ENCODE measurements around the gene HOXC12. TPM values are rescaled to one million over a fixed set of nuclear protein-coding genes. Genes with fewer than 3 reads are reported as not detected.

Gene HOXC12
- total RNA-seq, 6 donors from 2014 or later = not detected

DNA sequence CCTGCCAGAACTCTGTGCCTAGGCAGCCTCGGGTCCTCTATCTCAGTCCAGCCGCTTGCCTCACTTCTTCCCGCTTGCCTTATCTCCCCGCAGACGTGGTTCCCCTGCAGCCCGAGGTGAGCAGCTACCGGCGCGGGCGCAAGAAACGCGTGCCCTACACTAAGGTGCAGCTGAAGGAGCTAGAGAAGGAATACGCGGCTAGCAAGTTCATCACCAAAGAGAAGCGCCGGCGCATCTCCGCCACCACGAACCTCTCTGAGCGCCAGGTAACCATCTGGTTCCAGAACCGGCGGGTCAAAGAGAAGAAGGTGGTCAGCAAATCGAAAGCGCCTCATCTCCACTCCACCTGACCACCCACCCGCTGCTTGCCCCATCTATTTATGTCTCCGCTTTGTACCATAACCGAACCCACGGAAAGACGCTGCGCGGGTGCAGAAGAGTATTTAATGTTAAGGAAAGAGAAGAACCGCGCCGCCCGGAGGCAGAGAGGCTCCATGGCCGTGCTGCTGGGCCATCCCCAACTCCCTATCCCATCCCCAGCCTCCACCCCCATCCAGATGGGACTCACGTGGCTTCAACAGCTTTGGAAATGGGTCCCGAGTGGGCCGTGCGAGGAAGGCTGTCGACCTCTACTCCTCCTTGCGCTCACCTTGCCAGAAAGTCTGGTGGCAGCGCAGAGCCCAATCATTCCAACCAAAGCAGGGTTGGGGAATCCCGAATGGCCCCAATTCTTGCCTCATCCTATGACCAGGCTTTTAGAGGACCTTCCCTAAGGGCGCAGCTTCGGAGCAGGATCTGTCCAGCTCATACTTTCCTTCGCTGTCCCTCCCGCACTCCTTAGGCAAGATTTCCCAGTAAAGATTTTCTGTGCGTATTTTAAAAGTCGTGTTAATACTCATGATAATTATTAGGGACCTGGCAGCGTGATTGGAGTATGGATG, 9.5 kb upstream of the HOXC12 start:
- Histone ChIP-seq H3K27ac (no peak overlapping the region), H3K9me3 (no peaks in the 10 kb centered on the region), H3K36me3 (no peaks in the 10 kb centered on the region), H3K4me3 (no peak overlapping the region), H3K27me3 (peaks cover 1 to 66% (median 21%) of the 10 kb centered on the region in 4 donors), H3K4me1 (no peaks in the 10 kb centered on the region)
- 4 to 8% methylated on average over 38 to 51 of the region's 51 CpGs for WGBS, 2 donors
- ATAC-seq (ENCODE audit: low FRiP score in 2 of 2) = no peak
- DNase-seq = no peak
- TF ChIP-seq POLR2A (IDR thresholded peaks at IDR 0.05) (no peak), POLR2AphosphoS5 (IDR thresholded peaks at IDR 0.05) (no peak), EP300 (IDR thresholded peaks at IDR 0.05) (no peak)
- TF ChIP-seq, protein P1, sequence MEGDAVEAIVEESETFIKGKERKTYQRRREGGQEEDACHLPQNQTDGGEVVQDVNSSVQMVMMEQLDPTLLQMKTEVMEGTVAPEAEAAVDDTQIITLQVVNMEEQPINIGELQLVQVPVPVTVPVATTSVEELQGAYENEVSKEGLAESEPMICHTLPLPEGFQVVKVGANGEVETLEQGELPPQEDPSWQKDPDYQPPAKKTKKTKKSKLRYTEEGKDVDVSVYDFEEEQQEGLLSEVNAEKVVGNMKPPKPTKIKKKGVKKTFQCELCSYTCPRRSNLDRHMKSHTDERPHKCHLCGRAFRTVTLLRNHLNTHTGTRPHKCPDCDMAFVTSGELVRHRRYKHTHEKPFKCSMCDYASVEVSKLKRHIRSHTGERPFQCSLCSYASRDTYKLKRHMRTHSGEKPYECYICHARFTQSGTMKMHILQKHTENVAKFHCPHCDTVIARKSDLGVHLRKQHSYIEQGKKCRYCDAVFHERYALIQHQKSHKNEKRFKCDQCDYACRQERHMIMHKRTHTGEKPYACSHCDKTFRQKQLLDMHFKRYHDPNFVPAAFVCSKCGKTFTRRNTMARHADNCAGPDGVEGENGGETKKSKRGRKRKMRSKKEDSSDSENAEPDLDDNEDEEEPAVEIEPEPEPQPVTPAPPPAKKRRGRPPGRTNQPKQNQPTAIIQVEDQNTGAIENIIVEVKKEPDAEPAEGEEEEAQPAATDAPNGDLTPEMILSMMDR (IDR thresholded peaks at IDR 0.05) = no peak

DNA sequence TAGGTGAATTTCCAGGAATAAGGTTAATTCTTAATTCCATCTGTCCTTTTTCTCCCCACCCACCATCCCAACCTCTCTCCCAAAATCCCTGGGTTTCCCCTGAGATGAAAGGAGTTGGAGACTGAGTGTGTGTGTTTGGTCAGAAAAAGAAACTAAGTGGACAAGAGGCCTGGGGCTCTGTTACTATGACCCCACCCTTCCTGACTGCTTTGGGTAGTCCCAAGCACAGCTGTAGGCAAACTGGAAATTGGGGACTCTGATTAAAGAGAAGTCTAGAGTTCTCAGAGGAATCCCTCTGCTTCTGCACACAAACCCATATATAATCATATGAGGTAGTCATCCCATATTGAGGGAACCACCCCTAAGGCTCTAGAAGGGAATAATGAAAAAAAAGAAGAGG, 7.0 kb upstream of the HOXC12 start:
- Histone ChIP-seq H3K9me3 (no peaks in the 10 kb centered on the region), H3K27ac (no peak overlapping the region), H3K27me3 (peaks cover 1 to 79% (median 33%) of the 10 kb centered on the region in 4 donors), H3K4me1 (peaks cover 0 to 16% (median 1%) of the 10 kb centered on the region in 4 donors), H3K4me3 (no peak overlapping the region), H3K36me3 (no peaks in the 10 kb centered on the region)
- TF ChIP-seq, protein P1 (IDR thresholded peaks at IDR 0.05) = no peak
- TF ChIP-seq POLR2AphosphoS5 (IDR thresholded peaks at IDR 0.05) = no peak
- no peak for TF ChIP-seq POLR2A (IDR thresholded peaks at IDR 0.05)
- TF ChIP-seq EP300 (IDR thresholded peaks at IDR 0.05) = no peak
- DNase-seq (no peak), ATAC-seq (ENCODE audit: low FRiP score in 2 of 2) (no peak)

GRCh38 chr12:53948650-53949593, 5.8 kb upstream of the HOXC12 start:
- DNase-seq = peak in 1 of 2 donors; percentile 15
- no peaks in the 10 kb centered on the region for H3K9me3 ChIP-seq
- peaks cover 0 to 21% (median 1%) of the 10 kb centered on the region in 4 donors for H3K4me1 ChIP-seq
- H3K4me3 ChIP-seq = no peak overlapping the region
- no peak overlapping the region for H3K27ac ChIP-seq
- 42 to 43% methylated on average over 4 to 9 of the region's 9 CpGs for WGBS, 2 donors
- H3K27me3 ChIP-seq = peaks cover 1 to 81% (median 37%) of the 10 kb centered on the region in 4 donors
- TF ChIP-seq, protein P1 (IDR thresholded peaks at IDR 0.05) = no peak
- TF ChIP-seq POLR2A (IDR thresholded peaks at IDR 0.05) (no peak), POLR2AphosphoS5 (IDR thresholded peaks at IDR 0.05) (no peak), EP300 (IDR thresholded peaks at IDR 0.05) (no peak)
- no peak for ATAC-seq (ENCODE audit: low FRiP score in 2 of 2)
- H3K36me3 ChIP-seq = no peaks in the 10 kb centered on the region

DNA sequence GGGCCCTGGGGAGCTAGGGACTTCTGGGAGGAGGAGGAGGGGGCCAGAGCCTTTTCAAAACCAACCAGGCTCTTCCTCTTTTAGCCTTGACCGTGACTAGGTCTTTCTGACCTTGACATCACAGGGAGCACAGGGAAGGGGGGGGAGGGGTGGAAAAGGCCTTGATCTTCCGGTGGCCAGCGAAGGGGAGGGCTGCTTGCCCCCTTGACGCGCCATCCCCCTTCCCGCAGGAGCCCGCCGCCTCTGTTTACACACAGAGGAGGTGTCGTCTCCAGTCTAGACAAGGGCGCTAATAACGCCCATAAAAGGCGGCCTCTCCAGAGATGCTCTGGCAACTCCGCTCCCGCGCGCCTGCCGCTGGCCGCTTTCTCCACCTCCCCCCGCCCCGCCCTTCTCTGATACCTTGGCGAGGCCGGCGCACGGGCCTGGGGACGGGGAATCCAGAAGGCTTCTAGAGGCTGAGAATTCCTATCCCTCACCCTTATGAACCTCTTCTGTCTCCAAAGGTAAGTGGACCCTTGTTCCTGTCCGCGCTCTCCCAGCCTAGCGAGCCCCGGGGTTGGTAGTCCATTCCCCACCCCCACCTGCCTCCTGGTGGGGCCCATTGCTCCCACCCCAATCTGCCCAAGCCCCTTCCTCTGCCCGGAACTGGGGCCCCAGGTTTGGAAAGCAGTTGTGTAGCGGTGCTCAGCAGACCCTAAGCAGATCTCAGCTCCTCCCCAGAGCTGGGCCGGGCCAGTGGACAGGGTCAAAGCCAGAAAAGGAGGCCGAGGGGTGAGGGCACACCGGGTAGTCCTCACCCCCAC, 4.9 kb upstream of the HOXC12 start:
- TF ChIP-seq, protein P1 (IDR thresholded peaks at IDR 0.05) = no peak
- TF ChIP-seq EP300 (IDR thresholded peaks at IDR 0.05) (no peak), POLR2A (IDR thresholded peaks at IDR 0.05) (no peak), POLR2AphosphoS5 (IDR thresholded peaks at IDR 0.05) (no peak)
- peaks cover 0 to 22% (median 1%) of the 10 kb centered on the region in 4 donors for H3K4me1 ChIP-seq
- H3K36me3 ChIP-seq = no peaks in the 10 kb centered on the region
- no peak overlapping the region for H3K4me3 ChIP-seq
- WGBS, 2 donors = 5 to 6% methylated on average over 23 to 33 of the region's 34 CpGs
- ATAC-seq (ENCODE audit: low FRiP score in 2 of 2) (peak in 1 of 2 donors; percentile 20), DNase-seq (peak in 1 of 2 donors; percentile 70)
- no peak overlapping the region for H3K27ac ChIP-seq
- H3K27me3 ChIP-seq = peaks cover 1 to 82% (median 40%) of the 10 kb centered on the region in 4 donors
- no peaks in the 10 kb centered on the region for H3K9me3 ChIP-seq

All from upper lobe of left lung (tissue), 6 donors.